GM18511 (cell line): ENCODE measurements around the gene LY6G6C.

Source experiments
- ATAC-seq: cut with Tn5 transposase; IDR thresholded peaks from one replicate; pipeline ENCODE4 v1.9.1; 2021; ENCODE audit warnings: mild to moderate bottlenecking, moderate library complexity; ENCODE audit not compliant: unreplicated experiment

LY6G6C gene

GRCh38 chr6:31742894-31743293 lies 21.3 kb upstream of the LY6G6C start:
- no peak for ATAC-seq

- ATAC-seq = no peak
Observed at GRCh38 chr6:31741815-31742214, 20.3 kb upstream of the LY6G6C start.

- no peak for ATAC-seq
Observed at GRCh38 chr6:31740397-31741223, 19.1 kb upstream of the LY6G6C start.

GRCh38 chr6:31739639-31740396 lies 18.3 kb upstream of the LY6G6C start, which contains the start of gene MSH5:
MSH5 (plus strand) TSS chr6:31740005; CDS start chr6:31740467, 462 bp downstream.
- ATAC-seq = peak; percentile 71

- no peak for ATAC-seq
Observed at GRCh38 chr6:31737991-31738979, 16.7 kb upstream of the LY6G6C start.

- ATAC-seq = no peak
Observed at GRCh38 chr6:31737315-31737990, 15.9 kb upstream of the LY6G6C start.

GRCh38 chr6:31736768-31737314 lies 15.3 kb upstream of the LY6G6C start:
- no peak for ATAC-seq

GRCh38 chr6:31736021-31736767 lies 14.6 kb upstream of the LY6G6C start, which contains the start of gene CLIC1:
CLIC1 (minus strand) TSS chr6:31736530; CDS start chr6:31736300, 230 bp downstream.
- ATAC-seq = no peak

GRCh38 chr6:31734821-31735406 lies 13.4 kb upstream of the LY6G6C start:
- no peak for ATAC-seq

GRCh38 chr6:31734247-31734820 lies 12.8 kb upstream of the LY6G6C start:
- no peak for ATAC-seq

GRCh38 chr6:31733734-31734133 lies 12.2 kb upstream of the LY6G6C start:
- ATAC-seq = no peak

GRCh38 chr6:31732029-31732428 lies 10.5 kb upstream of the LY6G6C start:
- ATAC-seq = no peak

- no peak for ATAC-seq
Observed at GRCh38 chr6:31730631-31731086, 9.1 kb upstream of the LY6G6C start.

GRCh38 chr6:31729979-31730630 lies 8.6 kb upstream of the LY6G6C start:
- peak; percentile 47 for ATAC-seq

- ATAC-seq = peak; percentile 63
Observed at GRCh38 chr6:31729515-31729978, 8.0 kb upstream of the LY6G6C start.

GRCh38 chr6:31728767-31729514 lies 7.4 kb upstream of the LY6G6C start, which contains the start of gene DDAH2:
DDAH2 (minus strand) TSS chr6:31729299; CDS start chr6:31729161, 138 bp downstream.
- ATAC-seq = no peak
